ENCODE measurements around the gene CDH8.

Gene CDH8

GRCh38 chr16:61644736-61645135, 391.5 kb downstream of the CDH8 start:
- Histone ChIP-seq H3K27me3 (ENCODE audit: control insufficient read depth, insufficient read depth, low read length) (no peaks in the 10 kb centered on the region), H3K4me3 (ENCODE audit: low read depth, low read length) (no peak overlapping the region), H3K9ac (ENCODE audit: low read depth, low read length) (no peak overlapping the region), H3K27ac (ENCODE audit: low read depth, low read length) (no peak overlapping the region), H3K36me3 (ENCODE audit: control insufficient read depth, insufficient read depth, low read length) (no peaks in the 10 kb centered on the region), H3K9me3 (ENCODE audit: control insufficient read depth, insufficient read depth, low read length) (no peaks in the 10 kb centered on the region), H3K4me1 (ENCODE audit: control insufficient read depth, insufficient read depth, low read length) (no peaks in the 10 kb centered on the region)

- no peaks in the 10 kb centered on the region for H3K9me3 ChIP-seq (ENCODE audit: control insufficient read depth, insufficient read depth, low read length)
- H3K4me3 ChIP-seq (ENCODE audit: low read depth, low read length), result no peak overlapping the region
- H3K27ac ChIP-seq (ENCODE audit: low read depth, low read length), result no peak overlapping the region
- H3K9ac ChIP-seq (ENCODE audit: low read depth, low read length), result peak overlapping the region; percentile 16; the same call in 1 of the 2 replicates
- H3K36me3 ChIP-seq (ENCODE audit: control insufficient read depth, insufficient read depth, low read length), result no peaks in the 10 kb centered on the region
- H3K27me3 ChIP-seq (ENCODE audit: control insufficient read depth, insufficient read depth, low read length), result no peaks in the 10 kb centered on the region
- peaks cover 13% of the 10 kb centered on the region for H3K4me1 ChIP-seq (ENCODE audit: control insufficient read depth, insufficient read depth, low read length)
Measured at GRCh38 chr16:61617219-61617783, 418.9 kb downstream of the CDH8 start.

GRCh38 chr16:61616088-61616487, 420.1 kb downstream of the CDH8 start:
- Histone ChIP-seq H3K4me3 (ENCODE audit: low read depth, low read length) (no peak overlapping the region), H3K27me3 (ENCODE audit: control insufficient read depth, insufficient read depth, low read length) (no peaks in the 10 kb centered on the region), H3K9me3 (ENCODE audit: control insufficient read depth, insufficient read depth, low read length) (no peaks in the 10 kb centered on the region), H3K4me1 (ENCODE audit: control insufficient read depth, insufficient read depth, low read length) (peaks cover 13% of the 10 kb centered on the region), H3K27ac (ENCODE audit: low read depth, low read length) (no peak overlapping the region), H3K36me3 (ENCODE audit: control insufficient read depth, insufficient read depth, low read length) (no peaks in the 10 kb centered on the region), H3K9ac (ENCODE audit: low read depth, low read length) (no peak overlapping the region)

GRCh38 chr16:61611847-61612491, 424.3 kb downstream of the CDH8 start:
- H3K4me1 ChIP-seq (ENCODE audit: control insufficient read depth, insufficient read depth, low read length), result peaks cover 2% of the 10 kb centered on the region
- H3K36me3 ChIP-seq (ENCODE audit: control insufficient read depth, insufficient read depth, low read length), result no peaks in the 10 kb centered on the region
- no peak overlapping the region for H3K9ac ChIP-seq (ENCODE audit: low read depth, low read length)
- H3K27me3 ChIP-seq (ENCODE audit: control insufficient read depth, insufficient read depth, low read length), result no peaks in the 10 kb centered on the region
- H3K4me3 ChIP-seq (ENCODE audit: low read depth, low read length), result no peak overlapping the region
- no peak overlapping the region for H3K27ac ChIP-seq (ENCODE audit: low read depth, low read length)
- no peaks in the 10 kb centered on the region for H3K9me3 ChIP-seq (ENCODE audit: control insufficient read depth, insufficient read depth, low read length)

- H3K9ac ChIP-seq (ENCODE audit: low read depth, low read length), result no peak overlapping the region
- H3K4me3 ChIP-seq (ENCODE audit: low read depth, low read length), result no peak overlapping the region
- no peaks in the 10 kb centered on the region for H3K9me3 ChIP-seq (ENCODE audit: control insufficient read depth, insufficient read depth, low read length)
- no peak overlapping the region for H3K27ac ChIP-seq (ENCODE audit: low read depth, low read length)
- H3K36me3 ChIP-seq (ENCODE audit: control insufficient read depth, insufficient read depth, low read length), result no peaks in the 10 kb centered on the region
- H3K27me3 ChIP-seq (ENCODE audit: control insufficient read depth, insufficient read depth, low read length), result no peaks in the 10 kb centered on the region
- H3K4me1 ChIP-seq (ENCODE audit: control insufficient read depth, insufficient read depth, low read length), result no peaks in the 10 kb centered on the region
Measured at GRCh38 chr16:61606581-61606980, 429.7 kb downstream of the CDH8 start.

Data from HUES48 (cell line).